K562 (cell line): ENCODE data around the gene SPINK7.

Experiments
- CTCF ChIP-seq, 3 experiments: IDR thresholded peaks in 2 of 3; conservative IDR thresholded peaks in 1 of 3; 2 replicates each; pipeline ENCODE4 v1.5.1; 2011 to 2012; ENCODE audit warnings: low read length in 3 of 3, mild to moderate bottlenecking in 3 of 3, control low read depth in 2 of 3, improper control_type of control experiment in 1 of 3, inconsistent platforms in 1 of 3, low read depth in 1 of 3, mixed read lengths in 1 of 3, moderate library complexity in 1 of 3; ENCODE audit not compliant: insufficient read depth in 2 of 3
- FIP1L1 ChIP-seq: fragments of 200-400 bp; formaldehyde crosslinking; IDR thresholded peaks from 2 replicates; pipeline ENCODE4 v1.6.1; 2018; ENCODE audit warnings: mild to moderate bottlenecking, low read depth, low read length; ENCODE audit not compliant: poor library complexity, severe bottlenecking
- PHF20 ChIP-seq: fragments of 450-650 bp; IDR thresholded peaks from 2 replicates; pipeline ENCODE4 v1.6.1; 2018; ENCODE audit not compliant: partially characterized antibody
- ZBTB43 ChIP-seq: sonication (generic); formaldehyde crosslinking; IDR thresholded peaks from 2 replicates; pipeline ENCODE4 v1.8.0; 2023; ENCODE audit warnings: mild to moderate bottlenecking, missing genetic modification reagents
- ZNF609 ChIP-seq: sonication (generic); formaldehyde crosslinking; IDR thresholded peaks from 2 replicates; pipeline ENCODE4 v1.8.1; 2023; ENCODE audit warnings: missing genetic modification reagents, mild to moderate bottlenecking, borderline replicate concordance

GRCh38 chr5:148353634-148354033 lies 41.4 kb downstream of the SPINK7 start:
- TF ChIP-seq ZNF609 (CRISPR knock-in tag): no peak
- no peak for TF ChIP-seq PHF20
- TF ChIP-seq ZBTB43 (CRISPR knock-in tag): no peak
- TF ChIP-seq FIP1L1: no peak
- peak in 1 of 3 experiments; percentile 38; a peak in 2 of 6 replicates for TF ChIP-seq CTCF (IDR thresholded peaks at IDR 0.05 in 2 of 3, conservative IDR thresholded peaks at IDR 0.05 in 1 of 3; ENCODE audit: insufficient read depth in 2 of 3, low read depth in 1 of 3, low read length in 3 of 3)
